Measurements from ENCODE around the gene FOXA2. TPM values are rescaled to one million over a fixed set of nuclear protein-coding genes. Genes with fewer than 3 reads are reported as not detected.

FOXA2 gene
- total and polyA plus RNA-seq, 2 of the 13 experiments (the other 11 are each of a cell fraction or from before 2014, with no cell fraction given), result 8.8 to 12.2 TPM

GRCh38 chr20:22583773-22584521 is 425 bp downstream of the FOXA2 start (continued):
- TF ChIP-seq MAFF (IDR thresholded peaks at IDR 0.05; ENCODE audit: low read depth, low read length) (no peak), STAT5B (CRISPR knock-in tag; IDR thresholded peaks at IDR 0.05) (0 out of 2 replicates have a peak, but pooled peaks have one; percentile 64), MAF1 (CRISPR knock-in tag; IDR thresholded peaks at IDR 0.05; ENCODE audit: borderline replicate concordance) (peak; percentile 40; the same call in 1 of the 2 replicates), RXRA (CRISPR knock-in tag; IDR thresholded peaks at IDR 0.05) (no peak), CEBPB (IDR thresholded peaks at IDR 0.05; ENCODE audit: borderline replicate concordance, low read depth, low read length) (no peak), MBNL3 (CRISPR knock-in tag; conservative IDR thresholded peaks at IDR 0.05) (no peak), HDAC6 (IDR thresholded peaks at IDR 0.05; ENCODE audit: low read depth, low read length) (no peak), MTF2 (CRISPR knock-in tag; IDR thresholded peaks at IDR 0.05; ENCODE audit: borderline replicate concordance) (no peak), ZNF430 (CRISPR knock-in tag; IDR thresholded peaks at IDR 0.05) (no peak), ZNF224 (CRISPR knock-in tag; IDR thresholded peaks at IDR 0.05) (no peak), FOSL1 (CRISPR knock-in tag; IDR thresholded peaks at IDR 0.05; ENCODE audit: borderline replicate concordance) (no peak), ZNF30 (CRISPR knock-in tag; IDR thresholded peaks at IDR 0.05) (no peak), JUNB (CRISPR knock-in tag; IDR thresholded peaks at IDR 0.05; ENCODE audit: borderline replicate concordance) (peak; percentile 38; the same call in 1 of the 2 replicates), FOXK1 (CRISPR knock-in tag; IDR thresholded peaks at IDR 0.05; ENCODE audit: borderline replicate concordance, low read depth) (peak; percentile 52; the same call in 1 of the 2 replicates), ZNF280D (CRISPR knock-in tag; IDR thresholded peaks at IDR 0.05) (no peak), ZNF883 (CRISPR knock-in tag; IDR thresholded peaks at IDR 0.05; ENCODE audit: not compliant biosample characterization) (no peak), ZNF777 (CRISPR knock-in tag; IDR thresholded peaks at IDR 0.05) (no peak), FLYWCH1 (CRISPR knock-in tag; IDR thresholded peaks at IDR 0.05) (no peak; the same call in 1 of the 2 replicates), KAT7 (CRISPR knock-in tag; IDR thresholded peaks at IDR 0.05; ENCODE audit: borderline replicate concordance) (0 out of 2 replicates have a peak, but pooled peaks have one; percentile 51), SOX5 (CRISPR knock-in tag; IDR thresholded peaks at IDR 0.05; ENCODE audit: borderline replicate concordance) (peak; percentile 66; the same call in 1 of the 2 replicates), ZHX2 (IDR thresholded peaks at IDR 0.05; ENCODE audit: low read depth) (no peak), ZHX2 (CRISPR knock-in tag; IDR thresholded peaks at IDR 0.05; ENCODE audit: borderline replicate concordance) (no peak; the same call in 1 of the 2 replicates)
